ENCODE measurements around the gene MEOX2.

Gene MEOX2

DNA sequence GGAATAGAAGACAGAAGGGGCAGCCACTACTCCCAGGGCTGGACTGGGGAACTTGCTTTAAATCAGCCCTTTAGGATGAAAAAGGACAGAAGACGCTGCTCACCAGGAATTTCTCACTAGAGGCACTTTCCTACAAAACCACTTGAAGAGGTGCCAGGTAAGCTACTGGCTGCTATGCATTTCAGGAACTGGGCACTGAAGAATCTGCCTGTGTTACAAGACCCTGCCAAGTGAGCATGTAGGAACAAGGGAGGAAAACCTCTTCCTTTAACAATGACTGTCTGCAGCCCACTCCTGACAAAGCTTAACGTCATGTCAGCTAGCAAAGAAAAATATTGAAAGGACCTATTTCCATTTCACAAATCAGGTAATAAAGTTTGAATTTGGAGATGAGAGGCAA is 118.8 kb downstream of the MEOX2 start:
- DNase-seq (ENCODE audit: low spot score): no peak
- POLR2A ChIA-PET (ENCODE audit: low non-redundant PET): no interaction called here
- TF ChIP-seq, protein P1, sequence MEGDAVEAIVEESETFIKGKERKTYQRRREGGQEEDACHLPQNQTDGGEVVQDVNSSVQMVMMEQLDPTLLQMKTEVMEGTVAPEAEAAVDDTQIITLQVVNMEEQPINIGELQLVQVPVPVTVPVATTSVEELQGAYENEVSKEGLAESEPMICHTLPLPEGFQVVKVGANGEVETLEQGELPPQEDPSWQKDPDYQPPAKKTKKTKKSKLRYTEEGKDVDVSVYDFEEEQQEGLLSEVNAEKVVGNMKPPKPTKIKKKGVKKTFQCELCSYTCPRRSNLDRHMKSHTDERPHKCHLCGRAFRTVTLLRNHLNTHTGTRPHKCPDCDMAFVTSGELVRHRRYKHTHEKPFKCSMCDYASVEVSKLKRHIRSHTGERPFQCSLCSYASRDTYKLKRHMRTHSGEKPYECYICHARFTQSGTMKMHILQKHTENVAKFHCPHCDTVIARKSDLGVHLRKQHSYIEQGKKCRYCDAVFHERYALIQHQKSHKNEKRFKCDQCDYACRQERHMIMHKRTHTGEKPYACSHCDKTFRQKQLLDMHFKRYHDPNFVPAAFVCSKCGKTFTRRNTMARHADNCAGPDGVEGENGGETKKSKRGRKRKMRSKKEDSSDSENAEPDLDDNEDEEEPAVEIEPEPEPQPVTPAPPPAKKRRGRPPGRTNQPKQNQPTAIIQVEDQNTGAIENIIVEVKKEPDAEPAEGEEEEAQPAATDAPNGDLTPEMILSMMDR (conservative IDR thresholded peaks at IDR 0.05; ENCODE audit: low read depth): no peak
- CTCF ChIA-PET: interaction anchor here (0.7 kb wide), 1 partner anchor 119 kb away, joined by 3 read pairs; no protein-coding TSS in a partner anchor
- no peak overlapping the region for H3K27ac ChIP-seq

DNA sequence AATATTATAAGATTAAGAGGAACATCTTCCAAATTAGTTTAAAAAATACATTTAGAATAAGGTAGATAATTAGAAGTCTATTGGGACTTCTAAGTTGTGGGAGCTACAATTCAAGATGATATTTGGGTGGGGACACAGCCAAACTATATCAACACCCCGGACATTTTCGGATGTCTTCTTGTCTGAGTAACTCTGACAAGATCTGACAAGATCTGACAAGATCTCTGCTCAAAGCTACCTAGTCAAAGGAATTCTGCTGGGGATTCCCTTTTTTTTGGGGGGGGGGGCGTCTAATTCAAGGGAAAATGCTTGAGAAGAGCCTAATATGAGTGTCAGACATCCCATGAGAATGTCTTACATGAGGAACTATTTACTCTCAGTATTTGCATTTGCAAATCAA is 119.4 kb downstream of the MEOX2 start:
- H3K27ac ChIP-seq: no peak overlapping the region
- TF ChIP-seq, protein P1 (conservative IDR thresholded peaks at IDR 0.05; ENCODE audit: low read depth): no peak
- POLR2A ChIA-PET (ENCODE audit: low non-redundant PET): no interaction called here
- no peak for DNase-seq (ENCODE audit: low spot score)
- CTCF ChIA-PET: no interaction called here

DNA sequence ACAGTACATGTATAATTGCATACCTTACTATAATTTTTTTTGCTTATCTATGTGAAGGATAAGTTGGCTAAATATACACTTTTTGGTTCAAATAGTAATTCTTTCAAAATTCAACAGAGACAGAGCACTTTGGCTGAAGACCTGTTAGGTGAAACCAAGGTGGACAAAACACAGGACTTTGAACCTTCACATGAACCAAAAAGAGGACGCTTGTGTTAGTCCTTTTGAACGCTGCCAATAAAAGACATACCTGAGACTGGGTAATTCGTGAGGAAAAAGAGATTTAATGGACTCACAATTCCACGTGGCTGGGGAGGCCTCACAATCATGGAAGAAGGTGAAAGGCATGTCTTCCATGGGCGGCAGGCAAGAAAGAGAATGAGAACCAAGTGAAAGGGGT is 120.0 kb downstream of the MEOX2 start:
- TF ChIP-seq, protein P1 (conservative IDR thresholded peaks at IDR 0.05; ENCODE audit: low read depth): no peak
- H3K27ac ChIP-seq: no peak overlapping the region
- DNase-seq (ENCODE audit: low spot score): no peak
- CTCF ChIA-PET: interaction anchor here (0.7 kb wide), 1 partner anchor 511 kb away, joined by 3 read pairs; no protein-coding TSS in a partner anchor
- POLR2A ChIA-PET (ENCODE audit: low non-redundant PET): no interaction called here

DNA sequence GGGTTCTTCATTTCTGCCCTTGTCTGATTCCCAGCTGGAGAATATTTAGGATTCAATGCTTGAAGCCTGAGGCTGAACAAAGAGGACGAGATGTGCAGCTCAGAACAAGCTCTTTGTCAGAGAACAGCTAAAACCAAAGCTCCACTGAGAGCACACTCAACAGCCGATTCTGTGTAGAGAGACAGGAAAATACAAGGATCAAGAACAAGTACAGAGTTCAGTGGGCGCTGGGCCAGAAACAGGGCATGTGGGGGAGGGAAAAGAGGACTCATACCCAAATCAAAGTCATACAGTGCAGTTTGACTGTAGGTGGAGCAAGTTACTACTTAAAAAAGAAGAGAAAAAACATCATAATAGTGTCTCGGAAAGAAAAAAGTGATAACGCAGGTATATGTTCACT is 124.6 kb downstream of the MEOX2 start, which contains the start of gene AGMO:
AGMO (minus strand) TSS at position 181 of the 400 bp plus-strand sequence.
- ChIA-PET CTCF (interaction anchor here (0.6 kb wide), 1 partner anchor 75 kb away, joined by 3 read pairs; no protein-coding TSS in a partner anchor), POLR2A (ENCODE audit: low non-redundant PET) (no interaction called here)
- DNase-seq (ENCODE audit: low spot score): no peak
- H3K27ac ChIP-seq: no peak within 1 kb of the TSS
- TF ChIP-seq, protein P1 (conservative IDR thresholded peaks at IDR 0.05; ENCODE audit: low read depth): no peak
